PC-9 (cell line): Measurements from ENCODE around the gene ADAP1. TPM values are rescaled to one million over a fixed set of nuclear protein-coding genes. Genes with fewer than 3 reads are reported as not detected.

Experiments used
- BruUV-seq: library from RNA; stranded (reverse); fragments of 400-500 nt; replicated peaks from 2 replicates; lab custom pipeline; 2021; lab: Mats Ljungman, UMichigan
- CTCF ChIA-PET: fragments of 300-600 bp; sonication (Branson Sonifier 250); formaldehyde crosslinking; loops from one replicate; lab custom pipeline; 2022; ENCODE audit warnings: antibody characterized with exemption; lab: Charles Lee
- POLR2A ChIA-PET: fragments of 300-600 bp; sonication (Branson Sonifier 250); formaldehyde crosslinking; loops from one replicate; lab custom pipeline; 2022; ENCODE audit warnings: antibody characterized with exemption; ENCODE audit not compliant: unreplicated experiment; lab: Charles Lee
- DNase-seq, 2 experiments: peaks; one replicate each; pipeline versions ENCODE4 v3.0.0 to v3.0.0-alpha.2; 2015 to 2022; ENCODE audit warnings: mixed read lengths in 1 of 2
- H2AFZ ChIP-seq: fragments of 200-600 bp; sonication (generic); 2 replicates; pipeline ENCODE4 v1.8.1; 2017; ENCODE audit warnings: antibody characterized with exemption
- H3F3A ChIP-seq: fragments of 200-600 bp; sonication (generic); 2 replicates; pipeline ENCODE4 v1.8.1; 2017; ENCODE audit warnings: antibody characterized with exemption, mild to moderate bottlenecking, low read depth; ENCODE audit not compliant: insufficient read depth
- H3K27ac ChIP-seq: fragments of 200-600 bp; sonication (generic); 2 replicates; pipeline ENCODE4 v1.6.1; 2016; ENCODE audit warnings: mixed run types
- H3K27me3 ChIP-seq: fragments of 200-600 bp; sonication (generic); 2 replicates; pipeline ENCODE4 v1.6.1; 2016; ENCODE audit warnings: low read depth, mixed run types; ENCODE audit not compliant: insufficient read depth
- H3K36me3 ChIP-seq: fragments of 200-600 bp; sonication (generic); 2 replicates; pipeline ENCODE4 v1.6.1; 2016; ENCODE audit warnings: low read depth, mixed run types
- H3K4me1 ChIP-seq: fragments of 200-600 bp; sonication (generic); replicated peaks from 2 replicates; pipeline ENCODE4 v1.6.1; 2016; ENCODE audit warnings: mixed run types; ENCODE audit not compliant: insufficient read depth
- H3K4me2 ChIP-seq: fragments of 200-600 bp; sonication (generic); 2 replicates; pipeline ENCODE4 v1.6.1; 2017; ENCODE audit warnings: mixed run types
- H3K4me3 ChIP-seq: fragments of 200-600 bp; sonication (generic); 2 replicates; pipeline ENCODE4 v1.6.1; 2016; ENCODE audit warnings: mixed run types
- H3K79me2 ChIP-seq: fragments of 200-600 bp; sonication (generic); 2 replicates; pipeline ENCODE4 v1.6.1; 2017; ENCODE audit warnings: low read depth, mixed run types
- H3K9me2 ChIP-seq: fragments of 200-600 bp; sonication (generic); 2 replicates; pipeline ENCODE4 v1.8.1; 2017; ENCODE audit warnings: mild to moderate bottlenecking; ENCODE audit not compliant: insufficient read depth
- H3K9me3 ChIP-seq: fragments of 200-600 bp; sonication (generic); 2 replicates; pipeline ENCODE4 v1.8.1; 2016; ENCODE audit warnings: low read depth; ENCODE audit not compliant: insufficient read depth
- H4K20me1 ChIP-seq: fragments of 200-600 bp; sonication (generic); 2 replicates; pipeline ENCODE4 v1.8.1; 2017; ENCODE audit not compliant: insufficient read depth
- CTCF ChIP-seq: fragments of 200-600 bp; sonication (generic); conservative IDR thresholded peaks from 2 replicates; pipeline ENCODE4 v1.6.1; 2017; ENCODE audit warnings: mixed run types, antibody characterized with exemption, mild to moderate bottlenecking, moderate library complexity
- EZH2 ChIP-seq: fragments of 200-600 bp; sonication (generic); IDR thresholded peaks from 2 replicates; pipeline ENCODE4 v1.8.0; 2017; ENCODE audit warnings: antibody characterized with exemption, low read depth
- intact Hi-C: fragments of 100-400 bp; cut with micrococcal nuclease; formaldehyde crosslinking; loops from one replicate; pipeline ENCODE4 v1.10.0; 2022; ENCODE audit not compliant: unreplicated experiment
- total RNA-seq: library from RNA; stranded (reverse); gene quantifications from 2 replicates; pipeline ENCODE4 v1.2.3, GENCODE V29; 2021

The ADAP1 gene
- total RNA-seq, 1 experiment from 2014 or later = 73.9 TPM

DNA sequence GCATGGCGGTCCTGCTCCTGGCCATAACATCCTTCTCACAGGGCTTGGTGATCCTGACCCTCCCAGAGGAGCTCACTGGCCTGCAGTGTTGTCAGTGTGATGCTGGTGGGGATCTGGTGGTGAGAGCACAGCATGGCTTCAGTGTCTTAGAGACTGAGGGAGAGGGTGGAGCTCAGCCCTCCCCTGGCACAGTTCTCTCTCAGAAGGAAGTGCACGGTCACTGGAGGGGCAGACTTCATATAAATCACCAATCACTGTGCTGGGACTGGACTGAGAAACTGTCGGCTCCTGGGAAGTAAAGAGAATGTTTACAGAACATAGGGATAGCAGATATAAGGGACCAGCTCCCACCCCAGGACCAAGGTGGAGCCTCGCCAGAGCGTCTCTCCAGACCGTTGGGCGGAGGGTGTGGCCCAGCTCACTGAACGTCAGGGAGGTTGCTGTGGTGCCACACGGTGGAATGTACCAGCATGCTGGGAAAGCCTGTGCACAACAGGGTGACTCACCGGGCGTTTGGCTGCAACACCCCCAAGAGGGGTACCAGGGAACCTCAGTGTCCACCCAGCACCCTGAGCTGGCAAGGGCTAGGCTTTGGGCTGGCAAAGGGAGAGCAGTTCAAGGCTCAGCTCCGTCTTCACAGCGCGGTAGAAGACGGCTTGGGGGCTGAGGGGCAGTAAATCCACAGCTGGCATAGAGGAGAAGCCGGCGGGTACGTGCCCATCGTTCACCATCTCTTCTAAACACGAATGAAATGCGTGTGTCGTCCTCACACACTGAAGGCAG, 86.9 kb downstream of the ADAP1 start:
- intact Hi-C loops = no loop called here
- Histone ChIP-seq H3F3A (peaks cover 25% of the 10 kb centered on the region; the same call in 1 of the 2 replicates), H3K79me2 (no peaks in the 10 kb centered on the region), H3K36me3 (peaks cover 20% of the 10 kb centered on the region), H3K27ac (no peak overlapping the region), H3K9me3 (no peaks in the 10 kb centered on the region), H3K27me3 (no peaks in the 10 kb centered on the region), H3K4me1 (no peaks in the 10 kb centered on the region), H4K20me1 (no peaks in the 10 kb centered on the region), H2AFZ (no peak overlapping the region), H3K4me3 (no peak overlapping the region), H3K4me2 (no peak overlapping the region), H3K9me2 (no peaks in the 10 kb centered on the region)
- BruUV-seq = no TSS peak
- ChIA-PET POLR2A (no interaction called here), CTCF (interaction anchor here (0.5 kb wide), 1 partner anchor 379 kb away, joined by 6 read pairs; no protein-coding TSS in a partner anchor)
- no peak for TF ChIP-seq CTCF
- no peak for TF ChIP-seq EZH2
- DNase-seq = peak in 1 of 2 experiments; percentile 74

- Histone ChIP-seq H3K79me2 (no peaks in the 10 kb centered on the region), H3K4me3 (no peak overlapping the region), H3K4me1 (no peaks in the 10 kb centered on the region), H3K27me3 (no peaks in the 10 kb centered on the region), H3K9me2 (no peaks in the 10 kb centered on the region), H3F3A (peaks cover 19% of the 10 kb centered on the region; the same call in 1 of the 2 replicates), H3K4me2 (no peak overlapping the region), H4K20me1 (no peaks in the 10 kb centered on the region), H3K27ac (no peak overlapping the region), H2AFZ (no peak overlapping the region), H3K36me3 (peaks cover 23% of the 10 kb centered on the region), H3K9me3 (no peaks in the 10 kb centered on the region)
- ChIA-PET CTCF (interaction anchor here (0.5 kb wide), 1 partner anchor 378 kb away, joined by 6 read pairs; no protein-coding TSS in a partner anchor), POLR2A (no interaction called here)
- intact Hi-C loops = no loop called here
- DNase-seq = no peak
- no peak for TF ChIP-seq EZH2
- no peak for TF ChIP-seq CTCF
- no TSS peak for BruUV-seq
These were observed 87.5 kb downstream of the ADAP1 start for GRCh38 chr7:867001-867405.

DNA sequence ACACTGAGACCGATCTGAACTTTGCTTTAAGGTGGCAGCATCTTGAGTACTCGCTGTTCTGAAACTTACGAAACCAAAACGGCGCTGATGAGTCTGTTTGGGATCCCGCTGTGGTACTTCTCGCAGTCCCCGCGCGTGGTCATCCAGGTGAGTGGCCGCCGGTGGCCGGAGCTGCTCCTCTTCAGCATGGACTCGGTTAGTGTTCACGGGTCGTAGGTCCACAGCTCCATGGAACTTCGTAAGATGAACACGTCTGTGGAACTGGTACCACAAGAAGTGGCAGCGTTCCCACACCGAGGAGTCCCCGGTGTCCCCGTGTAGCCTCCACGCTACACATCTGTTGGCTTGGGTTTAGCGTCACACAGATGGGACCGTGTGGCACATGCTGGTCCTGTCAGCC, 88.6 kb downstream of the ADAP1 start:
- H3K27ac ChIP-seq = no peak overlapping the region
- intact Hi-C loops = no loop called here
- ChIA-PET CTCF (no interaction called here), POLR2A (no interaction called here)
- H3K79me2 ChIP-seq = no peaks in the 10 kb centered on the region
- peaks cover 32% of the 10 kb centered on the region for H3K36me3 ChIP-seq
- no peaks in the 10 kb centered on the region for H4K20me1 ChIP-seq
- no peak overlapping the region for H3K4me2 ChIP-seq
- H3F3A ChIP-seq = peaks cover 8% of the 10 kb centered on the region; the same call in 1 of the 2 replicates
- no peak for TF ChIP-seq EZH2
- TF ChIP-seq CTCF = no peak
- no peak overlapping the region for H2AFZ ChIP-seq
- H3K4me1 ChIP-seq = no peaks in the 10 kb centered on the region
- BruUV-seq = no TSS peak
- no peak for DNase-seq
- no peaks in the 10 kb centered on the region for H3K9me3 ChIP-seq
- no peaks in the 10 kb centered on the region for H3K9me2 ChIP-seq
- H3K4me3 ChIP-seq = no peak overlapping the region
- no peaks in the 10 kb centered on the region for H3K27me3 ChIP-seq
